ENCODE data around the gene LSM8.

GRCh38 chr7:118183428-118183785, 557 bp upstream of the LSM8 start:
- no peak for TF ChIP-seq CTCF (IDR thresholded peaks at IDR 0.05; ENCODE audit: control extremely low read depth in 1 of 3, insufficient read depth in 1 of 3, low read depth in 1 of 3, low read length in 3 of 3)
- no peak for TF ChIP-seq NRF1 (IDR thresholded peaks at IDR 0.05; ENCODE audit: low read depth, low read length)
- TF ChIP-seq POLR2A (IDR thresholded peaks at IDR 0.05; ENCODE audit: control extremely low read depth in 1 of 2, low read depth in 2 of 2, low read length in 2 of 2), result no peak; a peak in 1 of 3 replicates
- no peak for TF ChIP-seq SP1 (IDR thresholded peaks at IDR 0.05; ENCODE audit: low read depth, low read length)
- no peak for TF ChIP-seq EP300 (IDR thresholded peaks at IDR 0.05; ENCODE audit: borderline replicate concordance in 1 of 2, low read depth in 2 of 2, low read length in 2 of 2)

Data from H1 (cell line).